GM18520 (cell line): ENCODE results near the gene KIF1C.

Source experiments
- ATAC-seq: cut with Tn5 transposase; IDR thresholded peaks from one replicate; pipeline ENCODE4 v1.9.1; 2021; ENCODE audit not compliant: unreplicated experiment

Gene KIF1C

DNA sequence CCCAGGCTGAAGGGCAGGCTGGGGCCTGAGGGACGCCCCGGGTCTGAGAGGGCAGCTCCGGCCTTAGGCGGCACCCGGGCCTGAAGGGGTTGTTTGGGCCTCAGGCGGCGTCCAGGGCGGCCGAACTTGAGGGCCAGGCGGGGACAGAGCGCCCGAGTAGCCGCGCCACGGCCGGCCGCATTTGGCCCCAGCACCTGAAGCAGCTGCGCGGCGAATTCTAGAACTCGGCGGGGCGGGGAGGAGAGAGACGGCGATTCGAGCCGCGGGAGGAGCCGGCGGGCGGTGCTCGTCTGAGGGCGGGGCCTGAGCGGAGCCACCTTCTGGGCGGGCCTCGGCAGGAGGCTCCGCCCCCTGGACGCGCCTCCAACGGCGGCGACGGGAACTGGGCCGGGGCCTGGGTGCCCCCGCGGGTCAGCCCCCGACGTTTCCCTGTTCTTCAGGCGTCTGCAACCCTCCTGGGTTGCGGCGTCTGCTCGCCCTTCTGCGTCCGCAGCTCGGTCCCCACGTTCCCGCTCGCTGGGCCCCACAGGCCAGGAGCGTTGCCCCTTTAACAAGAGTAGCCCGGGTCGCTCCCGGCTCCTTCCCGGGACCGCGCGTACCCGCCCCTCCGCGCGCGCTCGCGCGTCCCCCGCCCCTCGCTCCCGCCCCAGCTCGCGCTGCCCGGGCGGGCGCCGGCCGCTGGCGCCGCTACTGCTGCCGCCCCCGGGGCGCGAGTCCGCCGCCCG, at the start of gene KIF1C, which contains the start of gene INCA1:
Gene KIF1C, plus strand, starts transcription at position 649 of the 725 bp plus-strand sequence. CDS start 2,297 bp downstream, outside the sequence.
Gene INCA1, minus strand, starts transcription at position 221 of the 725 bp plus-strand sequence. CDS start 3,085 bp downstream, outside the sequence.
- ATAC-seq = peak; percentile 80

DNA sequence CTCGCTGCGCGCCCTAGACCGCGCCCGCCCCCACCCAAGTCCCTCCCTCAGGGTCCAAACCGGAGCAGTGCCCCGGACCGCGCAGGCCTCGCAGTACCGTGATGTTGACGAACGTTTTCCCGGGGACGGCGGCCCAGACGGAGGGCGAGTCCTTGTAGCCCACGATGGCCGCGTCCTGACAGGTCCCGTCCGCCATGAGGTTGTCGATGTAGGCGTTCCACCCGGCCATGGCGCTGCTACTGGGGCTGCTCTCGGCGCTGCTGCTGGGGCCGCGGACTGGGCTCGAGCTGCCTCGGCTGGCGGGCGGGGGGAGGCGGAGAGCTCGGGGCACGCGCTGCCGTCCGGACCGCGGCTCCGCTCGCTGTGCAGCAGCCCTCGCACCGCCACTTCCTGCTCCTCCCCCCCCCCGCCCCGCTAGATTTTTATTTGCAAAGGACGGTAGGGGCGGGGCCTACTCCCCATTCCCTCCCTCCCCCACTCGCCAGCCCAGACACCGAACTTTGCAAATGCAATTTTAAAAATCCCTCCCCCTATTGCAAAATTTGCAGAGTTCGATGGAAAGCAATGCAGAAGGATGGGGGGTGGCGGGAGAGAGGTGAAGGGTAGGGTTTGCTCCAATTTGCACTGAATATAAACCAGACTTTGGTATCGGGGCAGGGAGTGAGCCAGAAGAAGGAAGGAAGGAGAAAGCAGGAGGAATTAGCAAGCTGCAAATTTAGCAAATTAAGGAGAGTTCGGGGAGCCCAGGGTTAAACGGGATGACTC, 49.4 kb upstream of the KIF1C start, which contains the start of gene PFN1:
Gene PFN1, minus strand, starts transcription at position 365 of the 765 bp plus-strand sequence. Its CDS starts 136 bp downstream, at position 229.
- no peak for ATAC-seq

DNA sequence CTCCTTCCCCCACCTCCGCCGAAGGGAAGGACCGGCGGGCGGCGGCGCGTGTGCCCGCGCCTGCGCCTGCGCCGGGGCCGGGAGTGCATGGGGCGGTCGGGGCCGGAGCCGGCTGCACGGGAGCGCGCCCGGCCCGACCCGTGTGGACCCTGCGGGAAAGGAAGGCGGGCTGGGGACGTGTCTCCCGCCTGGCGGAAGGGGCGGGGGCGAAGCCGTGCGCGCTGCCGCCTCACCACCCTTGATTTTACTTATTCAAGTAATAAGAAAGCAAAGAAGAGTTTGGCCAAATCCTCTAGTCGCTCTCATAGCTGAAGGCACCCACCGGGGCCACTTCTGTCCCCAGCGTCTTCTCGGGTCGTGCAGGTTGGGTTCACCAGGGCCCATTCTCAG, 48.8 kb upstream of the KIF1C start:
- peak; percentile 16 for ATAC-seq

DNA sequence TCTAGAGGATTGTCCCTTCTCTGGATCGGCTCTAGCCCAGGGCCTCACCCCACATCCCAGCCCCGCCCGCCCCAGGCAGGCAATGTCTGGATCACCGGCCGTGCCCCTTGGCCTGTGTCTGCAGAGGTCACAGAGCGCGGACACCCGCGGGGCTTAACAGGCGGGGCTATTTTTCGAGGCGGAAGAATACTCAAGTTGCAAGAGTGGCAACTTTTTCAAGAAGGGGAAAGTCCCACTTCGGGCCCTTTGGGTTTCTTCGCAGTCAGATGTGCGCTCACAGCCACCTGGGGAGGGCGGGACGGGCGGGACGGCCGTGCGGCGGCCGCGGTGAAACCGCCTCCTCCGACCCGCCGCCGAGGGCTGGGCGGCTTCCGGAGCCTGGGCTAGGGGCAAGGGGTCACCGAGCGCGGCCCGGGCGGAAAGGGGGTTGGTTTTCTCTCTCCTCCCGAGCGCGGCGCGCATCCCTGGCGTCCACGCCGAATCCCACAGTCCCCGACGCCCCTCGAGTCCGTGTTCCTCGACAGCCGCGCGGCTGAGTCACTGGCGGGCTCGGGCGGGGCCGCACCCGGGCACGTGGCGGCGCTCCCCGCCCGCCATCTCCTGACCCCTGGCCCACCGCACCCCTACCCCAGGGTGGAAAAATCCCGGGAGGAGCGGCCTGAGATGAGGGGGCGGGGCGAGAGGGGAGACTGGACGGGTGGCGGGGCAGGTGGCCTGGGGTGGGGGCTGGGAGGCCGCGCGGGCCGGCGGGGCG, 48.3 kb upstream of the KIF1C start:
- ATAC-seq = peak; percentile 31

DNA sequence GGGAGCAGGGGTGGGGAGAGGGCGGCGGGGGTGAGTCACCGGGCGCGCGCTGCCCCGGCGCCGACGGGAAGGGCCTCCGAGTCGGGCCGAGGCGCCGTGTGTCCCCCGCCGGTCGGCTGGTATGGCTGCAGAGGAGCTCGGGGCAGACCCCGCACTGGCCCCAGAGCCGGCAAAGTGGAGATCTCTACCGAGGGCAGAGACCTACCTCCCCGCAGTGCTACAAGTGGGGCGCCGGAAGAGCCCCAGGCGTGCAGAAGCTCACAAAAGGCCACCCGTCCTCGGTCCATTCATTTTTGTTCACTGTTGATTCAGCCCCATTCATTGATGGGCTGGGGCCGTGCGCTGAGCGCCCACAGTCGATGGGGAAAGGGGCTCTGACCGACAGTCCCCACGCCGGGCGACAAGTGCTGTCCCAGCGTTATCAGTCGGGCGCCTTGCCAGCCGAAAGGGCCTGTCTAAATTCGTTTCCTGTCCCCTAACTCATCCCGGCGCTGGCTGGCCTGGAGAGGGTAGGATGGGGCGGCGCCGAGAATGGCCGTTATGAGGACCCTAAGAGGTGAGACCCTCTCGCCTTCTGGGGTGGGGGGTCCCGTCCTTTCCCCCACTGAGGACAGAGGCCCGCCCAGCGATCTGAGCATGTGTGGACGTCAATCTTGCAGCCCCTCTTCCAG, 47.5 kb upstream of the KIF1C start:
- no peak for ATAC-seq

DNA sequence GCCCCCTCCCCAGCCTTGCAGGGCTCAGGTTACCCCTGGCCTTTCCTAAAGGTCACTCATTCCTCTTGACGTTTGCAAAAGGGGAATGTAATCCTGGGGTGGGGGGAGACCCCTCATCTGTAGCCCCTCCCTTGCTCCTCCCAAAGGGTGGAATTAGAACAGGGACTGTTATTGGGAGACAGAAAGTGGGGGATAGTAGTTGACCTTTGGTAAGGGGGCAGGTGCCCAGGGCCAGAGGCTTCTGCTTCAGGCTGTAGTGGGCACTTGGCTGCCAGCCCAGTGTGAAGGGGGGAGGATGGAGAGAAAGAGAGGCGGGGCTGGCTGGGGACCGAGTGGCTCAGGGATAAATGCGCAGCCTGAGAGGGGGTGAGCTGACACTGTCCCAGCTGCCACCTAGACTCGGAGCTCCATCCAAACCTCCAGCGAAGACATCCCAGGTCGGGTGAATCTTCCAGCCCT, 47.0 kb upstream of the KIF1C start, which contains the start of gene ENO3:
Gene ENO3, plus strand, starts transcription at position 374 of the 459 bp plus-strand sequence. CDS start 711 bp downstream, outside the sequence.
- ATAC-seq = no peak

DNA sequence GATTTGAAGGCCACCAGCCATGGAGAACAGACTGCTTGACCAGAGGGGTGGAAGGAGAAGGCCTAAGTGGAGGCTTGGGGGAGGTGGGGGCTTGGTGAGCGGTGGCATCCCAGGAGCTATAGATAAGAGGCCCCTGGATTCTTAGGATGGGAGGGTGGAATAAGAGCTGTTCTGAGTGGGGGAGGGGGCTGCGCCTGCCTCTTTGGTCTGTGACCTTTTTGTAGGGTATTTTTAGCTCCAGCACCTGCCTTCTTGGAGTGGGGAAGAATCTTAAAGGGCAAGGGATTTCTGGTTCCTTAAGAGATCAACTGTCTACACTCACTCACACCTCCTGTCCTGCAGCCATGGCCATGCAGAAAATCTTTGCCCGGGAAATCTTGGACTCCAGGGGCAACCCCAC, 46.3 kb upstream of the KIF1C start:
- no peak for ATAC-seq

DNA sequence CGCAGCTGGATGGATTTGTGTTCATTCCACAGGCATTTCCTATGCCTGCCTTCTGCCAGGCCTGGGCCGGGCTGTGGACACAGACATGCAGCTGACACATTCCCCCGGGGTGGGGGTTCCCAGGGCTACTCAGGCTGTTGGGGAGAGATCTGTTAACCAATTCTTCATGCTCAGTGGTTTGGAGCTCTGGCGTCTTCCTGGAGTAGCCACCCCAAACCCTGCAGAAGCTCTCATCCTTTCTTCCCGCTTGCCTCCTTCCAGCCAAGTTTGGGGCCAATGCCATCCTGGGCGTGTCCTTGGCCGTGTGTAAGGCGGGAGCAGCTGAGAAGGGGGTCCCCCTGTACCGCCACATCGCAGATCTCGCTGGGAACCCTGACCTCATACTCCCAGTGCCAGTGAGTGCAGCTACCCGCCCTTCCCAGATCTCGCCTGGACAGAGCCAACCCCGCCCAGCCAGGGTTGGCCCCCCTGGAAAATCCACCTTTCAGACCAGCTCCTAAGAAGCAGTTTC, 44.2 kb upstream of the KIF1C start:
- ATAC-seq = no peak

DNA sequence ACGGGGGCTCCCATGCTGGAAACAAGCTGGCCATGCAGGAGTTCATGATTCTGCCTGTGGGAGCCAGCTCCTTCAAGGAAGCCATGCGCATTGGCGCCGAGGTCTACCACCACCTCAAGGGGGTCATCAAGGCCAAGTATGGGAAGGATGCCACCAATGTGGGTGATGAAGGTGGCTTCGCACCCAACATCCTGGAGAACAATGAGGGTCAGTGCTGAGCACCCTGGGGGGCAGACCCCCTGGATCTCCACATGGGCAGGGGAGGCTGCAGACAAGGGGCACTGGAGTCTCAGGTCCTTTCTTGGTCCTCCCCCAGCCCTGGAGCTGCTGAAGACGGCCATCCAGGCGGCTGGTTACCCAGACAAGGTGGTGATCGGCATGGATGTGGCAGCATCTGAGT, 42.7 kb upstream of the KIF1C start:
- no peak for ATAC-seq

DNA sequence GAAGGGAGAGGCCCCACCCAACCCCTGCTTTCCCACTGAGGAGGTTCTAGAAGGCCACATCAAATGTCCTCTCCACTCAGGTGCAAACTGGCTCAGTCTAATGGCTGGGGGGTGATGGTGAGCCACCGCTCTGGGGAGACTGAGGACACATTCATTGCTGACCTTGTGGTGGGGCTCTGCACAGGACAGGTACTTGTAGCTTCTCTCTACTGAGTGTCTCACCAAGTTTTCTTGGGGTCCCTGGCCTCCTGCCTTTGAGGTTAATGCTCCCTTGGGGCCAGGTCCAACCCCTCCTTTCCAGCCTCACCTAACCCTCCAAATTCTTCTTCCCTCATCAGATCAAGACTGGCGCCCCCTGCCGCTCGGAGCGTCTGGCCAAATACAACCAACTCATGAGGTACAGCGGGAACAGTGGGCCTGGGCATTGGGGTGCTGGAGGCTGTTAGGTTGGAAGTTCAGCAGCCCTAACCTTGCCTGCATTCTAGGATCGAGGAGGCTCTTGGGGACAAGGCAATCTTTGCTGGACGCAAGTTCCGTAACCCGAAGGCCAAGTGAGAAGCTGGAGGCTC, 41.2 kb upstream of the KIF1C start:
- no peak for ATAC-seq

DNA sequence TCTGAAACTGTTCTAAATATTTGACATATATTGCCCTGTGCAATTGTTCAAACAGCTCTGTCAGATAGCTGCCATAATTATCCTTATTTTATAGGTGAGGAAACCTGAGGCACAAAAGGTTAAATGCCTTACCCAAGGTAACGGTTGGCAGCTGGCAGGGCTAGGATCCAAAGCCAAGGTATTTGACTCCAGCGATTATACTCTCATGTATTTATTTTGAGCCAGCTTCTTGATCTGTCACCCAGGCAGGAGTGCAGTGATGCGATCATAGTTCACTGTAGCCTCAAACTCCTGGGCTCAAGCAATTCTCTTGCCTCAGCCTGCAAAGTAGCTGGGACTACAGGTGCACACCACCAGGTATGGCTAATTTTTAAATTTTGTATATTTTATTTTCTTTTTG, 39.6 kb upstream of the KIF1C start:
- ATAC-seq = no peak

DNA sequence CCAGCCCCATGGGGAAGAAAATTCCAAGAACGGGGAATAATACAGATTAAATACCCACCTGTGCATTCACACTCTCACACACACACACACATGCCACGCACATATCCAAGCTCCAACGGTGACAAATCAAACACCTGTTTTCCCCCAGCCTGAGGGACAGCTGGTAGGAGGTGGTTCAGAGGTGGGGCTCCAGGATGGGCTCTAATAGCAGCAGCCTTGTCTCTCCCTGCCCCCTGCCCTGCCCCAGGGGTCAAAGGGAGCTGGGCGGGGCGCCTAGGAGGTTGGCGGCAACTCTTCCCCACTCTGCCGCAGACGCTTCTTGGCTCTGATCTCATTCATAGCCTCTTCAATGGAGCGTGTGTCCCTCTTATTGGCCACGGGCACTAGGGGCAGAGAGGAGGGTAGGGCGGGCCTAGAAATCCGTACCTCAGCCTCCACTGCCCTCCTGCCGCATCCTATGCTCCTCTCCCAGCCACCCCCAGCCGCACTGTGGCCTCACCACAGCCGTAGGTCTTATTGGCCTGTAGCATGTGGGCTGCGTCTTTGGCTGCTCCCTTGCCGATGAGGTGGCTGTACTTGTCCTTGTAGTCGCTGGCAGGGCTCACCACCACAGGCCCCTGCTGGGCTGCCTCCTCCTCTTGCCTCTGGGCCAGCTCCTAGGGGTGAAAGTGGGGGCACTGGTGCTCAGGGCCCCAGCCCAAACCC, 38.3 kb upstream of the KIF1C start:
- ATAC-seq = no peak

DNA sequence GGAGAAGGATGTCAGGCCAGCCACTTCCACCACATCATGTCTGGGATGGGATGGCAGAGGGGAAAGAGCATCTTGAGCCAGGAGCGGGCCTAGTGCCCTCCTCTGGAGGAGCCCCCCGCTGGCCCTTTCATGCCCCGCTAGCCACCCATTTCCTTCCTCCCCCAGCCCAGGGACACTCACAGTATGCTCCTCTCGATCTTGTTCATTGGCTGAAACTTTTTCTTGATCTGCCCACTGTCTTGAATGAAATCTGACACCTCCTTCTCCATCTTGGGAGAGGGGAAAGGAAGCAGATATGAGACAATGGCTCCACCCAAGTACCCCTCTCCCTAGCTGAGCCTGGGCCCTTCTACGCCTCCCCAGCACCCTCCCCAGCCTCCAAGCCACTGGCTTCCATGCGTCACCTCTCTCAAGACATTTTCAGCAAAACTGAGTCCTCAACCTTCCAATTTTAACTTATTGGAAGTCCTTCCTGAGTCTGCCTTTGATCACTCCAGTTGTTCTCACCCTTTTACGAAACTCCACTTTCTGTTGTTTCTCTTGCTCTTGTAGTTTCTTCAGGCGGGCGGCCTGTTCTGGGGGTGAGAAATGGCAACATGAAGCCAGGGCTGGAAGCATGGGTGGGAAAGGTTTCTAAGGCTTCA, 37.3 kb upstream of the KIF1C start:
- no peak for ATAC-seq

DNA sequence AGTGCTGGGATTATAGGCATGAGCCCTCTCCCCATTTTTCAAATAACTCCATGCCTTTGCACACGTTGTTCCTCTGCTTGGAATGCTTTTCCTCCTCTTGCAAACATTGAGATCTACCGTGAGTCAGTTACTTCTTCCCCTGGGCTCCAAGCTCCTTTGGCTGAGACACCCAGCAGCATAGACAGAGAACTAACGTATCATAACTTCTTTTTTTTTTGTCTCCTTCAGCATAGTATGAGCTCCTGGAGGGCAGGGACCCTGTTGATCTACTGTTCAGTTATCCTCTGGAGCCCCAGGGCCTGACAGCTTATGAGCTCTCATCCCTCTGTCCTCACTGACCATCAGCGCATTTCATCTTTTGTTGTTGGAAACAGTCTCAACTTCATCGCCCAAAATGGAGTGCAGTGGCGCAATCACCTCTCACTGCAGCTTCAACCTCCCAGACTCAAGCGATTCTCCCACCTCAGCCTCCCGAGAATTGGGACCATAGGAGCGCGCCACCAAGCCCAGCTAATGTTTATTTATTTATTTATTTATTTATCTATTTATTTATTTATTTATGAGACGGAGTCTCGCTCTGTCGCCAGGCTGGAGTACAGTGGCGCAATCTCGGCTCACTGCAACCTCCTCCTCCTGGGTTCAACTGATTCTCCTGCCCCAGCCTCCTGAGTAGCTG, 32.3 kb upstream of the KIF1C start:
- ATAC-seq = no peak

DNA sequence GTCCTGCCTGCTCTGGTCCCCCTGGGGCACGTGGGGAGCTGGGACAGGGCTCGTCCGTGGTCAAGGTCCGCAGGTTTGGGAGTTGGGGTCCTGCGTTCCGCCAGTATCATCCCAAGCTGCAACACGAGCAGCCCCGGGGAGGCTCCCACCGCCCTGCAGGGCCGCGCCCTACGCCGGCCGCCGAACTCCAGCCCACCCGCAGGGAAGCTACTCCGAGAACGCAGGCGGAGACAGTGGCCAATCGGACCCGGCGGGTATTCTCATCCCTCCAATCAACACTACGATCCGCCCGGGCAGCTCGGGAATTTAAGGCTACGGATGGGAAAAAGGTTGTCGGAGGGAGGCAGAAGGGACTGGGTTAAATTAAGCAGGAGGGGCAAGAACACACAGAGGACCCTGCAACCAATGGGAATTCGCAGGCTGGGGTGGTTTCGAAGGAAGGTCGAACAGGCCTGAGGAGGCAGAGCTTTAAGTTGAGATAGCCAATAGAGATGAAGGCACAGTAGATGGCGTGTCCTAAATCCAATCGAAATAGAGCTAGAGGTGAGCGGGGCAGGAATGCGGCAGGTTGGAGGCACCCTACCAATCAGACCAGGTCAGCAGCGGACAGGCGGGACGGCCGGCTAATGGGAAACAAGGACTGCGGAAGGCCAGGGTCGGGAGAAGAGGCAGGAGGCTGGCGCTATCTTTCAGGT, 30.8 kb upstream of the KIF1C start:
- ATAC-seq = peak; percentile 68

DNA sequence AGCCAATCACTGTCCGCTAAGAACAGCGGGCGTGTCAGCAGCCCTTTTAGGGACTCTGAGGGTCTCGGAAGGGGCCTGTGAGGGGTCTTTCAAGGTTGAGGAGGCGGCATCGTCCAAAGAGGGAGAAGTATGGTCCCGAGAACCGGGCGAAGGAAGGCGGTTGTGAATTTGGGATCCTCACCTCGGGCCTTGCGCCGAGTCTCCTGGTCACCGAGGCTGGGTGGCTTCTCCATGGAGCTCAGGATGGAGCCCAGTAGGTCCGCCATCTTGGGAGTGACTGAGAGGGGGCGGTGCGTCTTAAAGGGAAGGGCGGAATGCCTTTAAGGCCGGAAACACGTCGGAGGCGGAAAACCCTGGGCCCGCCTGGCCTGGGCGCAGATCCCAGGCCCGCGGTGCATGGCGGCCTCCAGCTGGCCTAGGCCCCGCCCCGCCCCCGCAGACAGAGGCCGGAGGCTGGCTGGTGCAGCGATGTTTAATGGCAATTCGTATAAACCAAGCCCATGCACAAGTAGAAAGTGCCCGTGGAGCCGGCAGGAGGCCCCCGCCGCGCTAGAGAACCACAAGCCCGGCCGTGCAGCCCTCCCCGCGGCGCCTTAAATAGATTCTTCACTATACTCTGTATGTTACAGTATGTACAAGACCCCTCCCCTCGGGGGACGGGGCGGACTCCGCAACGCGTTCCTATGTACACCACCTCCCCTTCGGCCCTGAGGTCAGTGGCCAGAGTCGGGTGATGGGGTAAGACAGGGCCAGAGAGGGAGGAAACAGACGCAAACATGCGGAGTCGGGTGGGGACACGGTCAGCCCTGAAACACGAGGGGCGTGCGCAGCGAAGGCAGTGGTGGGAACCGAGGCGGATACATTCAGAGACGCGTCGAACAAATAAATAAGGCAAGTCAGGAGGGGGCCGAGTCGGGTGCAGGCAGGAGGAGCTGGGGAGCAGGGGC, 29.9 kb upstream of the KIF1C start, which contains the start of gene SPAG7:
Gene SPAG7, minus strand, starts transcription at position 279 of the 947 bp plus-strand sequence. Its CDS starts 13 bp downstream, at position 266.
- ATAC-seq = peak; percentile 48
